HepG2 (cell line): Measurements from ENCODE around the gene ZBTB46. TPM values are rescaled to one million over a fixed set of nuclear protein-coding genes. Genes with fewer than 3 reads are reported as not detected.

Experiments
- ARID2 ChIP-seq: sonication (generic); formaldehyde crosslinking; IDR thresholded peaks from 2 replicates; pipeline ENCODE4 v1.8.1; 2022; ENCODE audit warnings: mild to moderate bottlenecking, missing genetic modification reagents, borderline replicate concordance
- LCORL ChIP-seq, 2 experiments: fragments of 450-650 bp in 1 of 2; sonication (generic) in 1 of 2; formaldehyde crosslinking in 1 of 2; IDR thresholded peaks; 2 replicates each; pipeline versions ENCODE4 v1.5.0 to v1.6.1; 2017 to 2020; ENCODE audit warnings: antibody characterized with exemption in 1 of 2, missing genetic modification reagents in 1 of 2
- NFATC3 ChIP-seq: sonication (generic); formaldehyde crosslinking; IDR thresholded peaks from 2 replicates; pipeline ENCODE4 v1.5.1; 2020; ENCODE audit warnings: mild to moderate bottlenecking, missing genetic modification reagents
- POLR2A ChIP-seq, 2 experiments: IDR thresholded peaks; 2 replicates each; pipeline ENCODE4 v1.6.1; 2011; ENCODE audit warnings: low read depth in 2 of 2, low read length in 2 of 2, mild to moderate bottlenecking in 1 of 2, moderate library complexity in 1 of 2; ENCODE audit not compliant: insufficient read depth in 1 of 2
- PPARG ChIP-seq: conservative IDR thresholded peaks from 2 replicates; pipeline ENCODE4 v1.6.1; 2016; ENCODE audit warnings: missing biosample characterization, missing genetic modification reagents
- PTBP1 ChIP-seq: fragments of 200-400 bp; formaldehyde crosslinking; IDR thresholded peaks from 2 replicates; pipeline ENCODE4 v1.6.1; 2018; ENCODE audit warnings: low read length, low read depth; ENCODE audit not compliant: poor library complexity, severe bottlenecking
- TP53 ChIP-seq: sonication (generic); formaldehyde crosslinking; conservative IDR thresholded peaks from 2 replicates; pipeline ENCODE4 v1.4.0; 2020; ENCODE audit warnings: missing genetic modification reagents
- ZNF235 ChIP-seq: sonication (generic); formaldehyde crosslinking; IDR thresholded peaks from 2 replicates; pipeline ENCODE4 v1.8.1; 2023; ENCODE audit warnings: mild to moderate bottlenecking, missing genetic modification reagents, borderline replicate concordance
- ZNF326 ChIP-seq: sonication (generic); formaldehyde crosslinking; IDR thresholded peaks from 2 replicates; pipeline ENCODE4 v1.4.0; 2020; ENCODE audit warnings: missing genetic modification reagents, borderline replicate concordance
- ZNF547 ChIP-seq: sonication (generic); formaldehyde crosslinking; IDR thresholded peaks from 2 replicates; pipeline ENCODE4 v1.5.1; 2020; ENCODE audit warnings: mild to moderate bottlenecking, missing genetic modification reagents
- ZNF557 ChIP-seq: sonication (generic); formaldehyde crosslinking; IDR thresholded peaks from 2 replicates; pipeline ENCODE4 v1.4.0; 2020; ENCODE audit warnings: missing genetic modification reagents
- ZNF746 ChIP-seq: sonication (generic); formaldehyde crosslinking; IDR thresholded peaks from 2 replicates; pipeline ENCODE4 v1.8.0; 2022; ENCODE audit warnings: mild to moderate bottlenecking, missing genetic modification reagents
- ZNF841 ChIP-seq: sonication (generic); formaldehyde crosslinking; IDR thresholded peaks from 2 replicates; pipeline ENCODE4 v1.8.1; 2023; ENCODE audit warnings: missing genetic modification reagents, borderline replicate concordance
- polyA plus RNA-seq, 8 experiments: library from polyadenylated mRNA; depleted of rRNA in 3 of 8; stranded (reverse) in 7 of 8; unstranded in 1 of 8; fragments of >200 nt; fragmentation: Illumina TruSeq in 4 of 8; extraction: Trizol in 4 of 8; gene quantifications; 2 replicates each; pipeline versions ENCODE4 v1.2.1 to v1.2.3, GENCODE V29; 2011 to 2016; ENCODE audit warnings: low read depth in 4 of 8, missing spikeins in 1 of 8, mixed read lengths in 1 of 8; ENCODE audit not compliant: insufficient read depth in 1 of 8
- total RNA-seq, 5 experiments: library from RNA; depleted of rRNA; stranded (reverse); fragments of >200 nt; fragmentation: Illumina TruSeq; extraction: Trizol; gene quantifications; 2 replicates each; pipeline ENCODE4 v1.2.3, GENCODE V29; 2016; ENCODE audit warnings: low read depth in 1 of 5
- TF ChIP-seq, protein P1 (sequence below), 2 experiments: sonication (generic) in 1 of 2; formaldehyde crosslinking in 1 of 2; IDR thresholded peaks; 2 replicates each; pipeline versions ENCODE4 v1.5.1 to v1.6.1; 2011 to 2020; ENCODE audit warnings: borderline replicate concordance in 1 of 2, low read depth in 1 of 2, low read length in 1 of 2, mild to moderate bottlenecking in 1 of 2, missing genetic modification reagents in 1 of 2, moderate library complexity in 1 of 2

The ZBTB46 gene
- total and polyA plus RNA-seq, 2 of the 13 experiments (the other 11 are each of a cell fraction or from before 2014, with no cell fraction given): 1.6 to 13.5 TPM

DNA sequence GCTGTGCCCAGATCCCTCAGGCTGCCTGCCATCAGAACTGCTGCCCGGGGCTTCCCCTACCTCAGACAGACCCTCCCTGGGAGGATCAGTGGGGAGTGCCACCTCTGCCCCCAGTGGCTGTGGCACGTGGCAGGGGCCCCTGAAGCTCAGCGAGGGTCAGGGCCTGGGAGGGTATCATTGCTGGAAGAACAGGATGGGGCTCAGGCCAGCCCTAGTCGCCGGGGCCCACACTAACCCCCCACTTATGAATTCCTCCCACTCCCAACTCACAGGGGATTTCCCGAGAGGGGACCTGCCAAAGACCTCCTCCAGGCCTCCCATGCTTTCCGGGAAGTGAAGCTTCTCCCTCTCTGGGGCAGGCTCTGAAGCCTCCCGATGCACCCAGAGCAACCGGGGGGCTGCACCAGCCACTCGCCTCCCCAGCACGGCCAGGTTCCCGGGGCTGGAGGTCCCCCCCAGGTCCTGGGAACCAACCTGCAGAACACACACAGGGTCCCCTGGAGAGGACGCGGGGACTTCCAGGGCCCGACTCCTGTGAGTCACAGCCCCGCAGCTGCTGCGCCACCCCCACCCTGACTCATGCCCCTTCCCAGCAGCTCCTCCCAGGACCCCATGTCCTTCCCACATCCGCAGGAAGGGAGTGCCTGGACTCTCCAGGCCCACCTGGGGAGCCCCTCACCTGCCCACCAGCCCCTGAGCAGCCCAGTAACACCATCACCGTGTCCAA is 132.2 kb downstream of the ZBTB46 start (continued):
- TF ChIP-seq LCORL (IDR thresholded peaks at IDR 0.05): no peak
- no peak for TF ChIP-seq LCORL (CRISPR knock-in tag; IDR thresholded peaks at IDR 0.05)
- no peak for TF ChIP-seq TP53 (CRISPR knock-in tag)
- 0 out of 2 replicates have a peak, but pooled peaks have one; percentile 29 for TF ChIP-seq ZNF547 (CRISPR knock-in tag)
- 0 out of 2 replicates have a peak, but pooled peaks have one; percentile 29 for TF ChIP-seq ZNF557 (CRISPR knock-in tag)
- peak; percentile 46; the same call in 1 of the 2 replicates for TF ChIP-seq ZNF326 (CRISPR knock-in tag)
- TF ChIP-seq ARID2 (CRISPR knock-in tag): no peak
- no peak for TF ChIP-seq PTBP1
- TF ChIP-seq ZNF746: peak; percentile 30; the same call in 1 of the 2 replicates
- peak; percentile 66; the same call in 1 of the 2 replicates for TF ChIP-seq ZNF235 (CRISPR knock-in tag)
- 0 out of 2 replicates have a peak, but pooled peaks have one; percentile 55 for TF ChIP-seq ZNF841
- no peak for TF ChIP-seq NFATC3
- no peak for TF ChIP-seq PPARG (CRISPR knock-in tag)
- TF ChIP-seq, protein P1, sequence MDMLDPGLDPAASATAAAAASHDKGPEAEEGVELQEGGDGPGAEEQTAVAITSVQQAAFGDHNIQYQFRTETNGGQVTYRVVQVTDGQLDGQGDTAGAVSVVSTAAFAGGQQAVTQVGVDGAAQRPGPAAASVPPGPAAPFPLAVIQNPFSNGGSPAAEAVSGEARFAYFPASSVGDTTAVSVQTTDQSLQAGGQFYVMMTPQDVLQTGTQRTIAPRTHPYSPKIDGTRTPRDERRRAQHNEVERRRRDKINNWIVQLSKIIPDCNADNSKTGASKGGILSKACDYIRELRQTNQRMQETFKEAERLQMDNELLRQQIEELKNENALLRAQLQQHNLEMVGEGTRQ (IDR thresholded peaks at IDR 0.05; ENCODE audit: low read depth, low read length): no peak
- TF ChIP-seq, protein P1 (CRISPR knock-in tag; IDR thresholded peaks at IDR 0.05; ENCODE audit: borderline replicate concordance): no peak
- peak in 1 of 2 experiments; percentile 48; a peak in 2 of 4 replicates for TF ChIP-seq POLR2A (IDR thresholded peaks at IDR 0.05; ENCODE audit: insufficient read depth in 1 of 2, low read depth in 2 of 2, low read length in 2 of 2)
- TF ChIP-seq, all 625 proteins: peak for 19
